Colon (tissue), 2 donors: ENCODE results near the gene ZNF679.
A peak's percentile ranks its signal among the peaks of the same experiment; 100 is the strongest.

Experiments used
- FAIRE-seq: peaks from 2 replicates; lab custom pipeline; 2012; peaks lifted over from hg19 to GRCh38; lab: Jason Lieb, UNC
- donor health status: control.
- donor health status: control.

Gene ZNF679

DNA sequence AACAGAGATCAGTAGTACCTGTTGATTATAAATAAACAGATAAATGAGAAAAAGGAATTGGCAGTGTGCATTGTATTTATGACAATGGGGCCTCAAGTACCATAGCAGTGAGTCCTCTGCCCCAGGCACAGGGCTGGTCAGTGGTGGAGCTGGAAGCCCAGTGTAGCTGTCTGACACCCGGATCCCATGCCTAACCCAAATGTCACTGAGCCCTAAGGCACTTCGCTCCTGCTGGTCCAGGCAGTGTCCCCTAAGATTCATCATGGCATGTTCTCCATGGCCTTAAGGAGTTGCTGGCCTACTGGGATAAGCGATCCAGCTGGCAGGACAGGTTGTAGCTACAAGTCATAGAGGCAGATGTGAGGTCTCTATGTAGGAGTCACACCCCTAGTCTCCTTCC is 82.2 kb downstream of the ZNF679 start:
- FAIRE-seq, result no peak

DNA sequence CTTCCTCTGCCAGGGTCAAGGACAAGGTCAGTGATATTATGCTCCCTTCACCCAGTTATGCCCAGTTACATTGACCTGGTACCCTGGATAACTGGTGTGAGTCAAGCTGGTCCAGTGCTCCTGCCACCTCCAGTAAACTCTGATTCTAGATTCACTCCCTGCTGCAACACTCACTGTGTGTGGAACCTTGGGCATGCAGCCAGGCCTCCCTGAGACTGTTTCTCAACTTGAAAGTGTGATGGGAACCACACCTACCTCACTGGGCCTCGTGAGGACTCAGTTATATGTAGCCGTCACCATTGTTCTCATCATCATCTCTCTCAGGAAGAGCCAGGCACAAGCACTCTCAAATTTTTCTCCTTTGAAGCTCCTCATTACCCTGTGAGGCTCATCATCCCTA is 84.6 kb downstream of the ZNF679 start:
- no peak for FAIRE-seq

- peak; percentile 31 for FAIRE-seq
These were observed 85.6 kb downstream of the ZNF679 start, which contains the start of gene ZNF736 for GRCh38 chr7:64313740-64314491. ZNF736 (plus strand) TSS chr7:64313961; CDS start chr7:64314151, 190 bp downstream.

DNA sequence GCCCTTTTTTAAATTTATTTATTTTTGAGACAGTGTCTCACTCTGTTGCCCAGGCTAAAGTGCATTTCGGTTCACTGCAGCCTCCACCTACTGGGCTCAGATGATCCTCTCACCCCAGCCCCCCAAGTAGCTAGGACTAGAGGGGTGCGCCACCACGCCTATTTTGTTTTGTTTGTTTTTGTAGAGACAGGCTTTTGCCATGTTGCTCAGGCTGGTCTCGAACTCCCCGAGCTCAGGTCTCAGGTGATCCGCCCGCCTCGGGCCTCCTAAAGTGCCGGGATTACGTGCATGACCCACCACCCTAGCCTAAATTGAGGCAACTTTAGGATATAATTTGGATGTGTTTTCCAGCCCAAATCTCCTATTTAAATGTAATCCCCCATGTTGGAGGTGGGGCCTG is 86.3 kb downstream of the ZNF679 start:
- no peak for FAIRE-seq

DNA sequence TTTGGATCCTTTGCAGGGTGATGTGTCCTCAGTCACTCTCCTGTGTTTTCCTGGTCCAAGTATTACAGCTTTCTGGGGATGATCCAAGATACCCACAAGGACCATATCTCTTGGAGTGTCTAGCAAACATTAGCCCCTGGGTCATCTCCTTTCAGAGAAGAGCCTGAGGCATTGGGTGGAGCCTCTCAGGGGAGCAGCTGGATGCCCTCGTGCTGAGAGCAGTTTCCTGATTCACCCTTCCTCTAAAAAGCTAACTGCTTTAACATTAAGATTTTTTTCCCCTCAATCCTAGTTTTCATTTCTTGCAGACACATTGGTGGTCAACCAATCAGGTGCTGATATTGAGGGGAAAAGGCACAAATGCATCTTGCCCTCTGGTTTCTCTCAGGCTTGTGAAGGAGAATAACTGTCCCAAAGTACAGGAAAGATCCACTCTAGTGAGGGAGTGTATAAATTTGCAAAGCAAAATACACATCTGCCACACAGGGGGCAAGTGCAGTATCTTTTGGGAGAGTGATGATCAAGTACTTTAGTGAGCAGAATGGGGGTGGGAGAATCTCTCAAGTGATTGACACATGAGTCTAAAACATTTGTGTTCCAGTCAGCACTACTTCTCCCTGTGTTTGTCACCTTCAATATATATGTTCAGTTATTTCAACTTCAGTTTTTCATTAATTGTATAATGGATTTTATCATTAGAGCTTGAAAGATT is 87.9 kb downstream of the ZNF679 start:
- peak; percentile 36 for FAIRE-seq
